GM19467 (cell line): ENCODE measurements around the gene PPP2CA.
"Not testable (repeated sequence)": the region's sequence is repeated elsewhere in the genome, so short reads cannot be mapped to it uniquely, and the experiment has no call there.

Experiments
- ATAC-seq: cut with Tn5 transposase; IDR thresholded peaks from one replicate; pipeline ENCODE4 v1.9.1; 2021; ENCODE audit warnings: mild to moderate bottlenecking, moderate library complexity; ENCODE audit not compliant: unreplicated experiment

PPP2CA gene

GRCh38 chr5:134203630-134204029 lies 22.2 kb downstream of the PPP2CA start:
- no peak for ATAC-seq

GRCh38 chr5:134195666-134196065 lies 30.2 kb downstream of the PPP2CA start:
- no peak for ATAC-seq

GRCh38 chr5:134189031-134189430 lies 36.8 kb downstream of the PPP2CA start:
- ATAC-seq = no peak

GRCh38 chr5:134188092-134188491 lies 37.8 kb downstream of the PPP2CA start:
- ATAC-seq = no peak

GRCh38 chr5:134184155-134185135 lies 41.4 kb downstream of the PPP2CA start:
- ATAC-seq = peak; percentile 89

GRCh38 chr5:134183481-134183880 lies 42.4 kb downstream of the PPP2CA start:
- no peak for ATAC-seq

DNA sequence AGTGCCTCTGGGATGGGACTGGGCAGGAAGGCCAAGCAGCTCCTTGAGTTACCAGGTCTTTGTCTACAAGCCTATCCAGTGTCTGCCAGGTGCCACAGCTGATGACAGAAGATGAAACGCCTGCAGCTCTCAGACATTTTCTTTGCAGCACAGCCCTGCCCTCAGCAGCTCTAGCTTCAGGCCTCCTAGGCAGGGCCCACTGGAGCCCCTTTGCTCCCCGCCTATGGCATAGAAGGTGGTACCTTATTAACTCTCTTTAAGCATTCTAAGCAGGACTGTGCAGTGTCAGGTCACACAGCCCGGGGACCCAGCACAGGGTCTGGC lies 47.8 kb downstream of the PPP2CA start:
- no peak for ATAC-seq

DNA sequence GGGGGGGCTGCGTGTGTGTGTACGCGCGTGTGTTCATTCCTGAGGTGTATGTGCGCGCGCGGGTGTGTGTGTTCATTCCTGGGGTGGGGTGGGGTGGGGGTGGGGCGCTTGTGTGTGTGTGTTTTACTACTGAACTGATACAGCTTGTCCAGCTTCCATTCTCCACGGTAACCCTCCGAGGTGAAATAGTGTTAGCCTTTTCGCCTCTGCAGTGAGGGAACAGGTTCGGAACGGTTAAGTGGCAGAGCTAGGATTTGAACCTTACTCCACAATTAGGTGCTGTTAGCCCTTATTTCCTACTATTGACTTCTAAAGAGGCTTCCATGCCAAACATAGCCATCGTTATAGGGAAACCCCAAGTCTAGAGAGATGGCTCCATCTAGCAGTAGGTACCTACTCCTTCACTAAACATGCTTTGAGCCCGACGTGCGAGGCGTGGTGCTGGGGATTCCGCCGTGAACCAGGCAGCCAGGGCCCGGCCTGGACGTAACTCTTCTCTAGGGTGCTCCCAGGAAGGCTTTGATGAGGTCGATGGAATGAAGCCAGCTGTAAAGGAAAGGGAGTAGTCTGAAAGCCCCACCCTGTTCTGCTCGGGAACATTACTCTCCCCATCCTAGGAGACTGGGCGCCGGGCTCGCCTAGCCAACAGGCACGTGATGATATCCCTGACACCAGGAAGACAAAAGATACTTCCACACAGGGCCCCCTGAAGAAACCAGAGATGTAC lies 48.3 kb downstream of the PPP2CA start:
- ATAC-seq = no peak

- ATAC-seq = peak; percentile 76
These were observed 49.1 kb downstream of the PPP2CA start, which contains the start of gene SKP1 for GRCh38 chr5:134176511-134177368. Gene SKP1, minus strand, starts transcription at chr5:134176950. Its CDS starts 2,928 bp downstream, at chr5:134174022.

DNA sequence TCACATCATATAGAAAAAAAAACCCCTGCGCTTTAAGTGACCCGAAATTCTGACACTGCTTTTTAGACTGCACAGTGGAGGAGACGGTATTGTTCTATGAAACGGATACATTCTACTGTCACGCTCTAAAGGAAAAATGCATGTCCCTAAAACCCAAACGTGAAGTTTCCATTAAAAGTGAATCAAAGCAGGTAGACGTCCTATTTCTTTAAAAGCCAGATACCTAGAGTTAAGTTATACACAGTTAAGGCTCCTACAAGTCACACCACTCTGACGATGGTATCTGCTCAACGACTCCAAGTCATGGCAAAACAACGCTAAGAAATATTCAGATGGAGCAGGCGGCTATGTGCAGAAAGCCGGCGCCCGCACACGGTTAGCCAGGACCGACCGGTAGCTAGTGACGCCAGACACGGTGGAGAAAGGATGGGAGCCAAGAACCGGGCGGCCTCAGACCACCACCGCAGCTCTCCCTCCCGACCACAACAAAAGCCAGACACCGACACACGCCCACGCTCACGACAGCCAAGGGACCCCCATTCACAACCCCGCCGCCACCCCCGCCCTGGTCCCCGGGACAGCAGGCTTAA lies 49.9 kb downstream of the PPP2CA start:
- peak; percentile 9 for ATAC-seq

- ATAC-seq = no peak
These were observed 50.7 kb downstream of the PPP2CA start for GRCh38 chr5:134174841-134175839.

DNA sequence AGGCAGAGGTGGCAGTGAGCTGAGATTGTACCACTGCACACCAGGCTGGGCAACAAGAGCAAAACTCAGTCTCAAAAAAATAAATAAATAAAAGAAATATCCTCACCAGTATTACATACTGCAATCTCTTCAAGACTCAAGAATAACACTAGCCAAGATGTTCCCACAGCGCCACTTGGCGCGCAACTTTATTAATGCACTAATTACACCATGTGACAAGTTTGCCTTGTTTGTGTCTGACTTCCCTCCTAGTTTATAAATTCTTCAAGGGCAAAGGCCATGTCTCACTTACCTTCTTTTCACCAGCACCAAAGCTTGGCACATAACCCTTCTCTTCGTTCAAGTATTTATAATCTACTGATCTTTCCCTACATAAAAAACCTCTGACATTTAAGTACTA lies 53.9 kb downstream of the PPP2CA start:
- no peak for ATAC-seq

- ATAC-seq = no peak
These were observed 63.3 kb downstream of the PPP2CA start for GRCh38 chr5:134162592-134162991.

GRCh38 chr5:134161513-134162395 lies 64.1 kb downstream of the PPP2CA start:
- no peak for ATAC-seq

GRCh38 chr5:134153657-134154056 lies 72.2 kb downstream of the PPP2CA start:
- ATAC-seq = no peak

DNA sequence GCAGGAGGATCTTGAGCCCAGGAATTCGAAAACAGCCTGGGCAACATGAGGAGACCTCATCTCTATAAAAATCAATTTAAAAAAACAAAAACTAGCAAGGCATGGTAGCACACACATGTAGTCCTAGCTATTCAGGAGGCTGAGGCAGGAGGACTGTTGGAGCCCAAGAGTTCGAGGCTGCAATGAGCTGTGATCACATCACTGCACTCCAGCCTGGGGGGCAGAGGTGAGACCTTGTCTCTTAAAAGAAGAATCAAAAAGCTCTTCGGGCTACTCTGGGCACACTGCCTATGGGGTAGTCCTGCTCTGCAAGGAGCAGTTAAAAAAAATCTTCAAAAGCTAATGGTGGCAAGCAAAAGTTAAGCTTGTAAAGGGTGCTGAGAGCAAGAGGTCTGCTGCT lies 72.6 kb downstream of the PPP2CA start:
- no peak for ATAC-seq

DNA sequence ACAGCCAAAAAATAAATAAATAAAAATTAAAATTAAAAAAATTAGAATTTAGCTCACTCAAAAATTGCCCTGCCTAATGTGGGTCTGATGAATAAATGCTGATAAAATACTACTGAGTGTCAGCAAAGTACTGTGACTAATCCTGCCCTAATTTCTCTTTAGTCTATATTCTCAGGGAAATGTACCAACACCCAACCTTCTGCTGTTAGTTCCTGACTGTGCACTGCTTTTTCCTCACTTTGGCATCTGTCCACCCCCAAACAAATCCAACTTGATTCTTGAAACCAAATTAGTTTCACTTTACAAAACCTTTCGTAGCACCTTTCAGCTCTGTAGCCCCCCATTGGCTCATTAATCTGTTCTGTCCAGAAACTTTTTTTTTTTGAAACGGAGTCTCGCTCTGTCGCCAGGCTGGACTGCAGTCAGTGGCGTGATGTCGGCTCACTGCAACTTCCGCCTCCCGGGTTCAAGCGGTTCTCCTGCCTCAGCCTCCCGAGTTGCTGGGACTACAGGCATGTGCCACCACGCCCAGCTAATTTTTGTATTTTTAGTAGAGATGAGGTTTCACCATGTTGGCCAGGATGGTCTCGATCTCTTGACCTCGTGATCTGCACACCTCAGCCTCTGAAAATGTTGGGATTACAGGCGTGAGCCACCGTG lies 73.6 kb downstream of the PPP2CA start:
- ATAC-seq = not testable (repeated sequence)

DNA sequence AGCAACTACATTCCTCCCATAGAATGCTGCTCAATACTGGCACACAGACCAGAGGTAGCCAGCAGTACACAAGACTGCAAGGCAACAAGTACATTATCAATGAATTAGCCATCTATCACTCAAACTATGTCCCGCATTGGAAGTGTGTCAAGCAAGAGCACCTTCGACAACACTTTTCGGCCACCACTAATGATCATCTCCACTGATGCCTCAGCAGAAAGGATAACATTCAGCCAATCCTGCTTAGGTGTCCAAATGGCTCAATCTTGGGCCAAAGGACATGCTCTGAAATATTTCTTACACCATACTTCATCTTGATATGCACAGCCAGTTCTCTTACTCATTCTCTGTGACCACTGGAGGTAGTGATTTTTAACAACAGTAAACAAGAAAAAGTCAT lies 74.2 kb downstream of the PPP2CA start:
- no peak for ATAC-seq
